GM19468 (cell line): ENCODE data around the gene FKBP8.
"Not testable (repeated sequence)": the region's sequence is repeated elsewhere in the genome, so short reads cannot be mapped to it uniquely, and the experiment has no call there.

Source experiments
- ATAC-seq: cut with Tn5 transposase; IDR thresholded peaks from one replicate; pipeline ENCODE4 v1.9.1; 2021; ENCODE audit warnings: mild to moderate bottlenecking, moderate library complexity, moderate number of reproducible peaks; ENCODE audit not compliant: unreplicated experiment; ENCODE audit errors: extremely low read depth

Gene FKBP8

GRCh38 chr19:18562086-18562485 is 18.7 kb upstream of the FKBP8 start:
- no peak for ATAC-seq

DNA sequence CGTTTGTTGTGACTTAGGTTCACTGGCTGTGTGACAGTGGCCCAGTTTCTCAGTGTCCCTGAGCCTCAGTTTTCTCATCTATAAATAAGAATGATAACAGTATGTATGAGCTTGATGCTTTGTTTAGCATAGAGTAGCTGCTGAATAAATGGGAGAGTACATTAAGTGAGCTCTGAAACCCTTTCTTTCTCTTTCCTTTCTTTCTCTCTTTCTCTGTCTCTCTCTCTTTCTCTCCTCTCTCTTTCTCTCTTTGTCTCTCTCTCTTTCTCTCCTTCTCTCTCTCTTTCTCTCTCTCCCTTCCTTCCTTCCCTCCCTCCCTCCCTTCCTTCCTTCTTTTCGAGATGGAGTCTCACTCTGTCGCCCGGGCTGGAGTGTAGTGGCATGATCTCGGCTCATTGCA is 16.3 kb upstream of the FKBP8 start:
- no peak for ATAC-seq

- ATAC-seq: no peak
These were observed 15.2 kb upstream of the FKBP8 start for GRCh38 chr19:18558604-18559003.

- ATAC-seq: no peak
These were observed 14.8 kb upstream of the FKBP8 start for GRCh38 chr19:18558202-18558555.

DNA sequence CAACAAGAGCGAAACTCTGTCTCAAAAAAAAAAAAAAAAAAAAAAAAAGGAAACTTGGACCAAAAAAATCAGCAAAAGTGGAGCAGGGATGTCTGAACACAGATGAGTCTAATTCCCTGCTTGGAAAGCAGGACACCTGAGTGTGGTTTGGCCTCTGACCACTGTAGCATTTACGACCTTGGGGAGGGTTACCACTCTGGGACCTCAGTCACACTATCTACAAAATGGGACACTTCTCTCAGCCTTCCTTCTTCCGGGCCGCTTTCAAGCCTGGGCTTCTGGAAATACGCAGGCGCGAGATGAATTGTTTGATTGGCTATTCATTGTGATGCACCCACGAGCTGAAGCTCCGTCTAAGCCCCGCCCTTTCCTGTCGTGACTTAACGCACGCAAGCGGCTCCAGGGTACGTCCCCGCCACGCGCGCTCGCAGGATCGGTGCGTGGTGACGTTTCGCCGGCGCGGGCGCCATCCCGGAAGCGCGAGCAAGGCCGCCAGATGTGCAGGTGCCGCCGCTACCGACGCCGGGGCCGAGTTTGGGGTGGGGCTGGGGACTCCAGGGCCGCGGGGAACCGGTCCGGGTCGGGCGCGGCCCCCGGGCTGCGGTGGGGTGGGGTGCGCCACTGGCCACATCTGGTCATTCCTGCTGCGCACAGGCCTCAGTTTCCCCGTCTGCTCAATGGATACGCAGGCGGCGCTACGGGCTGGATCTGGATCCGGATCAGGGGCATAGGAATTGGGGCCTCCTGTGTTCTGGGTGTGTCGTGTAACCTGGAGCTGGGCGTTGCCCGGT is 14.2 kb upstream of the FKBP8 start, which contains the start of gene KXD1:
Gene KXD1 (plus strand): TSS at position 460 of the 791 bp plus-strand sequence. CDS start 4,187 bp downstream, outside the sequence.
- peak; percentile 66 for ATAC-seq

DNA sequence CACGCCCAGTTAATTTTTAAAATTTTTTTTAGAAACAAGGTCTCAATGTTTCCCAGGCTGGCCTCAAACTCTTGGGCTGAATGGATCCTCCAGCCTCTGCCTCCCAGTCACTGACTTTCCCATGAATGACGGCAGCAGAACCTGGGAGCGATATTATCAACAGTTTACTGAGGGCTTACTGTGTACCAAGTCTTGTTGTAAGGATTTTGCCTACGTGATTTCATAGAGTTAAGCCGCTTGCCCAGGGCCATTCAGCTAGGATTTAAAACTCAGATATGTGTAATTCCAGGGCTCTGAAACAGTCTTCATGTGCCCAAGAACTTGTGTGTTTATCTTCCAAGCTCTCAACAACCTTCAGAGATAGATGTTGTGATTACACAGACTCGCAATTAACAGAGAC is 8.3 kb upstream of the FKBP8 start:
- no peak for ATAC-seq

DNA sequence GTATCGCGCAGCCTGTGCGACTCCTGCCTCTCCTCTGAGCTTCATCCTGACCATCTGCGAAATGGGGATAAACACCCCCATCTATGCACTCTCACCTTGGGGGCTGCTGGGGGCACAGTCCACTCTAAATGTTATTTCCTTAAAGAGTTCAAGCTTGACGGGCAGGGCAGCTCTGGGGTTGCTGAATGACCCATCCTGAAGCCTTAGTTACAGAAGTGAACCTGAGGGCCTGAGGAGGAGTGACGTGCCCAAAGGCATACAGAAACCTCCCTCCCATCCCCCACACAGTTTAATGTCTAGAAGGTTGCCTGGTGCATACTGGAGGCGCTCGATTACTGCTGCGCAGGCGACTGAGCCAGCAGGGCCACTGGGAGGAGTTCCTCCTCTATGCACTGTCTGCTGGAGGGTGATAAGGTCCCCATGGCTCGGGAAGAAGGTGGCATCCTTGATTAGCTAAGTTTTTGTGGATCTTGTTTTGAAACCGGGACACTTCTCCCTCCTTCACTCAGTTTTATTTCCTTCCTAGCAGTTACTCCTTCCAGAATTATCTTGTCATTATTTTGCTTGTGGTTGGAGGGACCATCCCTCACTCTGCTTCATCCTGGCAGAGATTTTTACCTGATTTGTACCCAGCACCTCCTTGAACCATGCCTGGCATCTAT is 572 bp upstream of the FKBP8 start:
- ATAC-seq: peak; percentile 17

GRCh38 chr19:18541992-18542940 is 1.1 kb downstream of the FKBP8 start:
- ATAC-seq: no peak

GRCh38 chr19:18541258-18541991 is 1.9 kb downstream of the FKBP8 start:
- no peak for ATAC-seq

DNA sequence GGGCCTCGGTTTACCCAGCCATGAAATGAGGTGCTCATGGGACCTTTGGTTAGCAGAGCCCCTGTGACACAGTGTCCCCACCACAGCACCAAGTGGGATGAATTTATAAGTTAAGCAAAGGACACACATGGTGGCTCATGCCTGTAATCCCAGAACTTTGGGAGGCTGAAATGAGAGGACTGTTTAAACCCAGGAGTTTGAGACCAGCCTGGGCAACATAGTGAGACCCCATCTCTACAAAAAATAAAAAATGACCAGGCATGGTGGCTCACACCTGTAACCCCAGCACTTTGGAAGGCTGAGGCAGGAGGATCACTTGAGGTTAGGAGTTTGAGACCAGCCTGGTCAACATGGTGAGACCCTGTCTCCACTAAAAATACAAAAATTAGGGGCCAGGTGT is 3.2 kb downstream of the FKBP8 start:
- ATAC-seq: not testable (repeated sequence)

DNA sequence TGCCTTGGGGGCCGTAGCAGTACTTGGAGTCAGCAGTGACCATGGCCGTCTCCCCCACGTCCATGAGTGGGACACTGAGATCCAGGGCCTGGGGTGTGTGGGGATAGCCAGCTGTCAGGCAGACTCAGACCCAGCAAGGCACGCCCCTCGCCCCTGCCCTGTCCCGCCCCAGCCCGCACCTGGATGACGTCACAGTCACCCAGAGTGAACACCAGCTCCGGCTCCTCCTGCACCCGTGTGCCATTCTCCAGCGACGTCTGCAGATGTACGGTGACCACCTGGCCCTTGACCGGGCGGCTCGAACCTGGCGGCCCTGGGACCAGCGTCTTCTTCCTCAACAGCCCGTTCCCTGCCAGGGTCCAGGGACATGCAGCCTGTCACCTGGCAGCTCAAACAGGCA is 4.0 kb downstream of the FKBP8 start:
- ATAC-seq: no peak

DNA sequence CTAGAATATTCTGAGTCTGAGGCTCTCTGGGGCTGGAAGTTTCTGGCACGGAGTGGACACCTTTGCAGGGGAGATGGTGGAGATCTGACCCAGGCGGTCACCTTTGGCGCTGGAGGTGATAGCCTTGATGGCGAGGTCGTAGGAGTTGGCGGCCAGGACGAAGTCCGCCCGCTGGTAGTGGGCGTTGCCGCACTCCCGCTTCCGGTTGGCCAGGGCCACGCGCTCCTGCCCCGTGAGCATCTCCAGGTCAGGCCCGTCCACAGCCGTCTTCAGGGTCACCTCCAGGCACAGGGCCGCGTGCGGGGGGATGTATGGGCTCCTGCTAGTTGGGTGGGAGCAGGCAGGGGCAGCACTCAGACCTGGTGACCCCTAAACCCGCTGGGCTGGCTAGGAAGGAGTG is 5.3 kb downstream of the FKBP8 start:
- ATAC-seq: no peak

GRCh38 chr19:18537431-18537830 is 5.9 kb downstream of the FKBP8 start:
- ATAC-seq: no peak

DNA sequence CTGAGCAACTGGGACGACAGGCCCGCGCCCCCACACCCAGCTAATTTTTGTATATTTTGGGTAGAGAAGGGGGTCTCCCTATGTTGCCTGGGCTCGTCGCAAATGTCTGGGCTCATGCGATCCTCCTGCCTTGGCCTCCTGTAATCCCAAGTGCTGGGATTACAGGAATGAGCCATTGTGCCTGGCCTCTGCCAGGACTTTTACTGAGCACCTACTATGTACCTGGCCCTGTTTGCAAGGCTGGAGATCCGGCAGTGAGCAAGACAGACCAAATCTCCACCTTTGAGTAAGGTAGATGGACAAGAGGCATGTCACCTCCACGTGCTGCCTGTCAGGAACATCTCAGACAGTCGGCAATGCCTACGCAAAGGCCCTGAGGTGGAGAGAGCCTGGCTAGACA is 6.9 kb downstream of the FKBP8 start:
- no peak for ATAC-seq

- no peak for ATAC-seq
These were observed 10.3 kb downstream of the FKBP8 start for GRCh38 chr19:18533058-18533457.

GRCh38 chr19:18532168-18532890 is 11.0 kb downstream of the FKBP8 start:
- no peak for ATAC-seq

- ATAC-seq: no peak
These were observed 11.9 kb downstream of the FKBP8 start for GRCh38 chr19:18531485-18531884.

DNA sequence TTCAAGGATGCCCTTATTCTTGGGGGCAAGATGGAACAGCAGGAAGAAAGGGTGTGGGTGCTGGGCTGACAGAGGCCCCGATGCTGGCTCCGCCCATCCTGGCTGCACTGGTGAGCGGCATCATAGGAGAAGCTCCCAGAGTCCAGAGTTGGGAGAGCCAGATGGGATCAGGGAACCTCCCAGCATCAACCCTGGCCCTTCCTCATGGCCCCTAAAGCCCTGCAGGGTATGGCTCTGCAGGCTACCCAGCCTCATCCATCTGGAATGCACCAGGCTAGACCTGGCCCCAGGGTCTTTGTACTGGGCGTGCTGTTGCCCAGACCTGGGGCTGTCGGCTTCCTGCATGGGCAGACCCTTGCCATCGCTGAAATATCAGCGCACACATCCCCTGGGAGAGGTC is 13.6 kb downstream of the FKBP8 start:
- ATAC-seq: no peak

GRCh38 chr19:18526316-18526715 is 17.1 kb downstream of the FKBP8 start:
- ATAC-seq: no peak
